ENCODE results near the gene CELA2A. TPM values are rescaled to one million over a fixed set of nuclear protein-coding genes. Genes with fewer than 3 reads are reported as not detected.

The CELA2A gene
- total RNA-seq, 3 donors from 2014 or later (not counting 1 experiment from before 2014, with no cell fraction given), result not detected

- Histone ChIP-seq H3K4me3 (ENCODE audit: low read length) (no peak overlapping the region), H3K4me1 (ENCODE audit: control insufficient read depth, insufficient read depth, low read length) (peaks cover 97% of the 10 kb centered on the region), H3K9me3 (ENCODE audit: control insufficient read depth, insufficient read depth, low read length) (no peaks in the 10 kb centered on the region), H3K36me3 (ENCODE audit: control insufficient read depth, insufficient read depth, low read length) (peaks cover 60% of the 10 kb centered on the region), H3K27me3 (ENCODE audit: control insufficient read depth, insufficient read depth, low read length) (no peaks in the 10 kb centered on the region), H3K27ac (ENCODE audit: low read length) (peak overlapping the region; percentile 72)
- ATAC-seq (no peak), DNase-seq (peak in 1 of 2 donors; percentile 14)
- Mint-ChIP-seq H3K9me3 (no peaks in the 10 kb centered on the region), H3K4me1 (peaks cover 79 to 89% of the 10 kb centered on the region in 2 donors), H3K27me3 (ENCODE audit: low read depth in 2 of 2) (no peaks in the 10 kb centered on the region), H3K27ac (peak overlapping the region; percentile 93 to 100), H3K36me3 (no peaks in the 10 kb centered on the region), H3K4me3 (peak overlapping the region; percentile 97)
- 83% methylated on average over 18 of the region's 18 CpGs for WGBS (ENCODE audit: insufficient coverage)
- intact Hi-C loops (cut with micrococcal nuclease), result loop anchor here (5.0 kb wide), 1 partner anchor 37 kb away; no protein-coding TSS in a partner anchor
- no peak for TF ChIP-seq CTCF (IDR thresholded peaks at IDR 0.05)
Observed at GRCh38 chr1:15418806-15419515, 37.6 kb upstream of the CELA2A start.

GRCh38 chr1:15420853-15421465 lies 35.6 kb upstream of the CELA2A start:
- Histone ChIP-seq H3K27ac (ENCODE audit: low read length) (peak overlapping the region; percentile 72), H3K27me3 (ENCODE audit: control insufficient read depth, insufficient read depth, low read length) (no peaks in the 10 kb centered on the region), H3K4me1 (ENCODE audit: control insufficient read depth, insufficient read depth, low read length) (peaks cover 97% of the 10 kb centered on the region), H3K4me3 (ENCODE audit: low read length) (no peak overlapping the region), H3K9me3 (ENCODE audit: control insufficient read depth, insufficient read depth, low read length) (no peaks in the 10 kb centered on the region), H3K36me3 (ENCODE audit: control insufficient read depth, insufficient read depth, low read length) (peaks cover 54% of the 10 kb centered on the region)
- Mint-ChIP-seq H3K4me1 (peaks cover 76 to 88% of the 10 kb centered on the region in 2 donors), H3K27me3 (ENCODE audit: low read depth in 2 of 2) (no peaks in the 10 kb centered on the region), H3K9me3 (no peaks in the 10 kb centered on the region), H3K27ac (peak overlapping the region; percentile 93 to 100), H3K36me3 (no peaks in the 10 kb centered on the region), H3K4me3 (peak overlapping the region; percentile 86)
- TF ChIP-seq CTCF (IDR thresholded peaks at IDR 0.05), result no peak
- 75% methylated on average over 7 of the region's 8 CpGs for WGBS (ENCODE audit: insufficient coverage)
- DNase-seq (peak in 1 of 2 donors; percentile 12), ATAC-seq (no peak)
- intact Hi-C loops (cut with micrococcal nuclease), result no loop called here

- no peak overlapping the region for H3K4me3 ChIP-seq (ENCODE audit: low read length)
- no peaks in the 10 kb centered on the region for H3K9me3 Mint-ChIP-seq
- intact Hi-C loops (cut with micrococcal nuclease), result loop anchor here (2.0 kb wide), 1 partner anchor 100 kb away; no protein-coding TSS in a partner anchor
- H3K4me3 Mint-ChIP-seq, result peak overlapping the region; percentile 83
- peaks cover 65% of the 10 kb centered on the region for H3K36me3 ChIP-seq (ENCODE audit: control insufficient read depth, insufficient read depth, low read length)
- ATAC-seq (peak in 1 of 3 donors; percentile 1), DNase-seq (no peak)
- H3K27ac Mint-ChIP-seq, result peak overlapping the region; percentile 93 to 100
- no peak for TF ChIP-seq CTCF (IDR thresholded peaks at IDR 0.05)
- no peaks in the 10 kb centered on the region for H3K27me3 ChIP-seq (ENCODE audit: control insufficient read depth, insufficient read depth, low read length)
- peaks cover 70 to 88% of the 10 kb centered on the region in 2 donors for H3K4me1 Mint-ChIP-seq
- H3K36me3 Mint-ChIP-seq, result no peaks in the 10 kb centered on the region
- 92% methylated on average over 8 of the region's 8 CpGs for WGBS (ENCODE audit: insufficient coverage)
- peaks cover 94% of the 10 kb centered on the region for H3K4me1 ChIP-seq (ENCODE audit: control insufficient read depth, insufficient read depth, low read length)
- peak overlapping the region; percentile 38 for H3K27ac ChIP-seq (ENCODE audit: low read length)
- H3K27me3 Mint-ChIP-seq (ENCODE audit: low read depth in 2 of 2), result no peaks in the 10 kb centered on the region
- H3K9me3 ChIP-seq (ENCODE audit: control insufficient read depth, insufficient read depth, low read length), result no peaks in the 10 kb centered on the region
Observed at GRCh38 chr1:15422871-15423270, 33.7 kb upstream of the CELA2A start.
